KMS-11 (cell line): Measurements from ENCODE around the gene MEGF6.

ENCODE experiments used
- H2AFZ ChIP-seq: fragments of 200-600 bp; sonication (generic); 2 replicates; pipeline ENCODE4 v1.6.1; 2016; ENCODE audit warnings: antibody characterized with exemption, mixed run types, low read depth
- H3K27ac ChIP-seq: fragments of 200-600 bp; sonication (generic); 2 replicates; pipeline ENCODE4 v1.6.1; 2016; ENCODE audit warnings: mild to moderate bottlenecking, mixed run types
- H3K27me3 ChIP-seq: fragments of 200-600 bp; sonication (generic); 2 replicates; pipeline ENCODE4 v1.6.1; 2017; ENCODE audit warnings: mild to moderate bottlenecking, low read depth, mixed run types, moderate library complexity; ENCODE audit not compliant: insufficient read depth
- H3K36me3 ChIP-seq: fragments of 200-600 bp; sonication (generic); 2 replicates; pipeline ENCODE4 v1.6.1; 2017; ENCODE audit warnings: mild to moderate bottlenecking, mixed run types; ENCODE audit not compliant: insufficient read depth
- H3K4me1 ChIP-seq: fragments of 200-600 bp; sonication (generic); 2 replicates; pipeline ENCODE4 v1.6.1; 2016; ENCODE audit warnings: mild to moderate bottlenecking, low read depth, mixed run types; ENCODE audit not compliant: poor library complexity, severe bottlenecking
- H3K4me2 ChIP-seq: fragments of 200-600 bp; sonication (generic); 2 replicates; pipeline ENCODE4 v1.7.0; 2016; ENCODE audit warnings: mild to moderate bottlenecking, mixed run types
- H3K4me3 ChIP-seq: fragments of 200-600 bp; sonication (generic); IDR thresholded peaks from 2 replicates; pipeline ENCODE4 v1.6.1; 2017; ENCODE audit warnings: low read depth, low read length, mixed read lengths; ENCODE audit not compliant: insufficient read depth
- H3K79me2 ChIP-seq: fragments of 200-600 bp; sonication (generic); 2 replicates; pipeline ENCODE4 v1.6.1; 2016; ENCODE audit warnings: low read depth, mixed run types; ENCODE audit not compliant: insufficient read depth
- H3K9ac ChIP-seq: fragments of 200-600 bp; sonication (generic); 2 replicates; pipeline ENCODE4 v1.6.1; 2016; ENCODE audit warnings: mild to moderate bottlenecking, mixed run types
- H4K20me1 ChIP-seq: fragments of 200-600 bp; sonication (generic); 2 replicates; pipeline ENCODE4 v1.6.1; 2016; ENCODE audit warnings: mild to moderate bottlenecking, mixed run types; ENCODE audit not compliant: insufficient read depth
- TF ChIP-seq, protein P1 (sequence below): fragments of 200-600 bp; sonication (generic); conservative IDR thresholded peaks from 2 replicates; pipeline ENCODE4 v1.6.1; 2017; ENCODE audit warnings: low read depth, mild to moderate bottlenecking, antibody characterized with exemption, low read length, moderate library complexity, mixed read lengths

The MEGF6 gene

DNA sequence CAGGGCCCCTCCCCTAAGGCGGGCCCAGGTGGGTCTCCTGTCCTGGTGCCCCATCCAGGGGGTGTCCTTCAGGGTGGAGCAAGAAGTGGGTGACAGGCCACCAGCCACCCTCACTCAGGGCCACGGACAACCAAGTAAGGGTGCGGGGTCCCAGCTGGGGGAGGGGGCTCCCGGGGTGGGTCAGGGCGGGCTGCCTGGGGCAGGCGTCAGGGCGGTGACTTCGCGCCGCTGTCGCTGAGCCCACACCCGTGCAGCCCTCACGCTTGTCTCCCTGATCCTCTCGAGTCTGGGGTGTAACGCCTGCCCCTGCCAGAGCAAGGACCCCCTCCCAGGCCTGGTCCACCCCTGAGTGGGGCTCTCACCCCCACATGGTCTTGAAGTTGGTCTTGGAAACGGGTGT is 134.6 kb downstream of the MEGF6 start:
- no peak overlapping the region for H3K9ac ChIP-seq
- no peak overlapping the region for H3K4me3 ChIP-seq
- no peaks in the 10 kb centered on the region for H3K79me2 ChIP-seq
- H3K4me2 ChIP-seq = no peak overlapping the region
- peaks cover 47% of the 10 kb centered on the region for H3K27me3 ChIP-seq
- no peaks in the 10 kb centered on the region for H3K36me3 ChIP-seq
- H2AFZ ChIP-seq = no peak overlapping the region
- no peaks in the 10 kb centered on the region for H4K20me1 ChIP-seq
- H3K27ac ChIP-seq = no peak overlapping the region
- H3K4me1 ChIP-seq = no peaks in the 10 kb centered on the region
- TF ChIP-seq, protein P1, sequence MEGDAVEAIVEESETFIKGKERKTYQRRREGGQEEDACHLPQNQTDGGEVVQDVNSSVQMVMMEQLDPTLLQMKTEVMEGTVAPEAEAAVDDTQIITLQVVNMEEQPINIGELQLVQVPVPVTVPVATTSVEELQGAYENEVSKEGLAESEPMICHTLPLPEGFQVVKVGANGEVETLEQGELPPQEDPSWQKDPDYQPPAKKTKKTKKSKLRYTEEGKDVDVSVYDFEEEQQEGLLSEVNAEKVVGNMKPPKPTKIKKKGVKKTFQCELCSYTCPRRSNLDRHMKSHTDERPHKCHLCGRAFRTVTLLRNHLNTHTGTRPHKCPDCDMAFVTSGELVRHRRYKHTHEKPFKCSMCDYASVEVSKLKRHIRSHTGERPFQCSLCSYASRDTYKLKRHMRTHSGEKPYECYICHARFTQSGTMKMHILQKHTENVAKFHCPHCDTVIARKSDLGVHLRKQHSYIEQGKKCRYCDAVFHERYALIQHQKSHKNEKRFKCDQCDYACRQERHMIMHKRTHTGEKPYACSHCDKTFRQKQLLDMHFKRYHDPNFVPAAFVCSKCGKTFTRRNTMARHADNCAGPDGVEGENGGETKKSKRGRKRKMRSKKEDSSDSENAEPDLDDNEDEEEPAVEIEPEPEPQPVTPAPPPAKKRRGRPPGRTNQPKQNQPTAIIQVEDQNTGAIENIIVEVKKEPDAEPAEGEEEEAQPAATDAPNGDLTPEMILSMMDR = no peak

DNA sequence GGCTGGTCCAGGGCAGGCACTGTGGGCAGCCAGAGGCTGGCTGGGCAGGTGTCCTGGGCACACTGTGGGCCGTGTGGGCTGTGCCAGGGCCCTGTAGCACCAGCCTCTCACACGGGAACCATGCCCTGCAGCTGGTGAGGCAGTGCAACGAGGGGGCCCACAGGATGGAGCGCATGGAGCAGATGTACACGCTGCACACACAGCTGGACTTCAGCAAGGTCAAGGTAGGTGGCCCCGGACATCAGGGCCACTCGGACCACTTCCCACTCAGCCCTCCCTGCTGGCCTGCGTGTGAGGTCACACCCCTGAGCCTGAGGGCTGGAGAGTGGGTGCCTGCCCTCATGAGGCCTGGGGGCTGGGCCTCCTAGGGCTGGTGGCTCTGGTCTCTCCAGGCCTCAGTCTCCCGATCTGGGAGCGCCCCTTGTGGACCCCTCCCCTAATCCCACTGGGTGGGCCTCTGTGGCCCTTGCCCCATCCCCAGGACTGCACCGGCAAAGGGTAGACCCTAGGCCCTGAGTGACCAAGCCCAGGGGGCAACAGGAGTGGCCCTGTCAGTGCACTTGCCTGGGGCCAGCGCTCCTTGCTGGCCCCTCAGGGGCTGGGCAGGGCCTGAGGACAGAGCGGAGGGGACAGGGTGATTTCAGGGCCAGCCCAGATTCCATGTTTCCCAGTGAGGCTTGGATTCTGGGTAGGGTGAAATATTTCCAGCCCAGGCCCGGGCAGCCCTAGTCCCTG is 135.3 kb downstream of the MEGF6 start:
- no peaks in the 10 kb centered on the region for H3K4me1 ChIP-seq
- H3K27ac ChIP-seq = no peak overlapping the region
- H3K9ac ChIP-seq = no peak overlapping the region
- TF ChIP-seq, protein P1 = no peak
- H3K36me3 ChIP-seq = no peaks in the 10 kb centered on the region
- no peak overlapping the region for H3K4me2 ChIP-seq
- H3K4me3 ChIP-seq = no peak overlapping the region
- no peaks in the 10 kb centered on the region for H4K20me1 ChIP-seq
- no peaks in the 10 kb centered on the region for H3K79me2 ChIP-seq
- H2AFZ ChIP-seq = no peak overlapping the region
- H3K27me3 ChIP-seq = peaks cover 45% of the 10 kb centered on the region

DNA sequence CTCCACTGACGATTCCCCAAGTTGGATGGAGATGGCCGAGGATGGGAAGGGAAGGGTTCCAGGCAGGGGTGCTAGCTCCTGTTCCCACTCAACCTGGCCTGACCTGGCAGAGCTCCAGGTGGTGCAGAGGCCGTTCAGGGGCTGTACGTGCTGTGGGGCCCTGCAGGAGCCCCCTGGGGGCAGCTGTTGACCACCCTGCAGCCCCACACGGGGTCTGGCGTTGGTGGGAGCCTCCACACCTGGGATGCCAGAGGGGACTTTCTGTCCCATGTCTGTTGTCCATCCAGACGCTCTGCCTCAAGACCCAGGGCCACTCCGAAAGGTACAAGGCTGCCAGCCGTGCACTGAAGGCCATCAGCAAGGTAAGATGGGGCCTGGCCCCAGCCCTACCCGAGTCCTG is 136.9 kb downstream of the MEGF6 start:
- Histone ChIP-seq H3K4me1 (no peaks in the 10 kb centered on the region), H3K36me3 (no peaks in the 10 kb centered on the region), H3K79me2 (no peaks in the 10 kb centered on the region), H3K27ac (no peak overlapping the region), H3K9ac (no peak overlapping the region), H4K20me1 (no peaks in the 10 kb centered on the region), H3K4me2 (no peak overlapping the region), H3K4me3 (no peak overlapping the region), H2AFZ (no peak overlapping the region), H3K27me3 (peaks cover 38% of the 10 kb centered on the region)
- TF ChIP-seq, protein P1 = no peak

DNA sequence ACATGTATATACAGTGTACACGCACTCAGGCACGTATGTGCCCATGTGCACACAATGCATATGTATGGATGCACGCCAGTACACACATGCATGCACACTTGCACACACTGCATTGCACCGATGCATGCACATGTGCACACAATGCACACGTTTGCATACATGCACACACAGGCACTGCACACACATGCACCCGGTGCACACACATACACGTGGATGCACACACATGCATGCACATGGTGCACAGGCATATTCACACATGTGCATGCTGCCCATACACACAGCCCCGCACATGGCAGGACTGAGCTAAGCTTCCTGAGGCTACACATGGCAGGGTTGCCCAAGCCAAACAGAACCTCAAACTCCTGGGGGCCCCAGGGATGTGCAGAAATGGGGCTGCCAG is 137.3 kb downstream of the MEGF6 start:
- H4K20me1 ChIP-seq = no peaks in the 10 kb centered on the region
- no peak overlapping the region for H2AFZ ChIP-seq
- no peak overlapping the region for H3K9ac ChIP-seq
- no peak overlapping the region for H3K4me2 ChIP-seq
- H3K27ac ChIP-seq = no peak overlapping the region
- H3K27me3 ChIP-seq = peaks cover 37% of the 10 kb centered on the region
- no peaks in the 10 kb centered on the region for H3K79me2 ChIP-seq
- H3K36me3 ChIP-seq = no peaks in the 10 kb centered on the region
- TF ChIP-seq, protein P1 = no peak
- no peak overlapping the region for H3K4me3 ChIP-seq
- H3K4me1 ChIP-seq = no peaks in the 10 kb centered on the region
